ENCODE measurements around the gene ABCD3.

Gene ABCD3

DNA sequence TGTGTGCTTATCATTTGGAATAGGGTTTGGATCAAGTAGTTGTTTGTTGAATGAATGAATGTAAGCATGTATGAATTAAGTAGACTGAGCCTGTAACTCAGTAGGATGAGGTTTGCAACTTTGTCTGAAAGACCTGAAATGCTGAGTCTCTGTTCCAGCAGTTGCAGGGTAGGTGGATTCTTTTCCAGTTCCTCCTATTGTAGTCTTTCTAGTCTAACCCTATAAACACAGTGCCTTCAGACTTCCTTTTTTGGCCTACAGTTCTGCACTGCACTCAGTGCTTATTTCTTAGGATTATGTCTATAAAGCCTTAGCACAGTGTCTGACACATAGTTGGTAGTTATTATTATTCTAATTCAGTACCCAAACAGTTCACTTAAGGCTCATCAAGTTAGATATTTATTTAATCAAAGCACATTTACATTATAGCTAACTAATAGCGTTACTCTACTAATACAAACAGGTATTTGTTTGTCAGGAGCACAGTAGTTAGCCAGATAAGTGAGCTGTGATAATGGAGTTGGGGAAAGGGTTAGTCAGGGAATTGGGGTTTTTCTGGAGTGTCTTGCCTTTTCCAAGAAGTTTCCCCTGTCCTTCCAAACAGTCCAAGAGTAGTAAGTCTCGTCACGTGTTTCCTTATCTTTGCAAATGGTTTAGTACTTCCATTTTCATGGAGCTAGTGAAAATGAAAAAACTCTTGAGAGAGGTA is 45.0 kb downstream of the ABCD3 start:
- DNase-seq (ENCODE audit: low read depth): no peak

DNA sequence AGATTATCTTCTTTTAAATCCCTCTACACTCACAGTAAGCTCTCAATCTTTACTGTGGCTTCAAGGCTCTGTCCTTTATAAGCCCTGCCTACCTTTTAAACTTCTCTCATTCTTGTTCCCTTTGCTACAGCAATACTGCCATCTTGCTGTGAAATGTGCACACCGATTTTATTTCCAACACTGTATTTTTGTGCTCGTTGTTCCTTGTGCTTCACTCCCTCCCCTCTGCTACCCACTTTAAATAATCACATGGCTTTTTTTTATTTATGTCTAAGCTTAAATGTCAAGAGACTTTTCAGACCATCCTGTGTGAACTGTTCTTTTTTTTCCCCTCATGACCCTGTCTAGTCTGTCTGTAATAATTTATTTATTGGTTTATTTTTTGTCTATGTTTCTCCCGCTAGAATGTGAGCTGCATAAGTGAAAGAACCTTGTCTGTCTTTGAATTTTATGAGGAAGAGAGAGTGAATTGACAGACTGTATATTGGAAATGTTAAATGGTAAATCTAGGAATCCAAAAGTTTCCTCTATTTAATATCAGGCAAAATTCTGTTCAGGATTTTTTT is 45.7 kb downstream of the ABCD3 start:
- DNase-seq (ENCODE audit: low read depth): no peak

DNA sequence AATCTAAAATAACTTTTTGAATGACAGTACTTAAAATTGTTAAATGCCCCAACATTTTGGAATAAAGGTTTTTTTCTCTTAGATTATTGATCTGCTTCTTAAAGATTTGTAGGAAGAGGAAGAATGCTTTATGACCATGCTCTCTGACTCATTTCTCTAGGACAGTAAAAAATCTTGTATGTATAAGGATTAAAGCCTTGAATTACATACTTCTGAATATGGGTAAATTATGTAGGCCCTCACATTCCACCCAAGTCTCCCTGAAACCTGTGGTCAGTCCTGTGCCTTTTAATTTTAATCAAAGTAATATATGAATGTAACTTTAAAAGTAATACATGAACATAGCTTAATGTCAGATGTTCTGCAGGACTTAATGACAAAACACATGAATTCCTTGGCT is 50.5 kb downstream of the ABCD3 start:
- DNase-seq (ENCODE audit: low read depth): no peak

GRCh38 chr1:94471271-94471670 is 53.1 kb downstream of the ABCD3 start:
- DNase-seq (ENCODE audit: low read depth): no peak

DNA sequence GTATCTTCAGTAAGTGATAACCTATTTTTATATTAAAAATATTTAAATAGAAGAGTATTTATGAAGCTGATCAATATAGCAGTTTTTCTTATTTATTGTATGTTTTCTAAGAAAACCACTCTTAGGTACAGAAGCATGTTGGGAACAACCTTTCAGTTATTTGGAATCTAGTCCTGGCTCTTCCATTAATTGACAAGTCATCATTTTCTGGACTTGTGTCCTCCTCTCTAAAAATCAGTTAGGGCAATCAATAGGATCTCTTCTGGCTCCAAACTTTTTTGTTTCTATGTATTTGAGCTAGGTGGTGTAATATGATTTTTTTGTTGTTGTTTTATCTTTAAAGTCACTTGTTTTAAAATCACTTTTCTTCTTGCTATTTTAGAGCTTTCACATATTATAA is 57.0 kb downstream of the ABCD3 start:
- DNase-seq (ENCODE audit: low read depth): no peak

DNA sequence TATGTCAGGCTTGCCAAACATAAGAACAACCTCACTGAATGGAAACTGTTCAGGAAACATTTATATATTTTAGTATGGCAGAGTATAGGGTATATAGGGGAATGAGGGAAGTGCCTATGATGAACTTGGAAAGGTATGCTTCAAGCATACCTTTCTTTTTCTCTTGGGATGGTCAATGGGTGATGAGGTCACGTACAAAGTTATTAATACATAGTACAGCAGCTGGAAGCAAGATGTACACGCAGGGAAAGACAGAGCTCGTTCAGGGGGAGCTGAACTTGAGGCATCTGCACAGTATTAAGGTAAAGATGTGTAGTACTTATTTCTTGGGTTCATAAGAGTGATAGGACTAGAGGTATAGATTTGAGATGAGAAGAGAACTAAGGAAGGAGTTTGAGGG is 61.5 kb downstream of the ABCD3 start:
- no peak for DNase-seq (ENCODE audit: low read depth)

DNA sequence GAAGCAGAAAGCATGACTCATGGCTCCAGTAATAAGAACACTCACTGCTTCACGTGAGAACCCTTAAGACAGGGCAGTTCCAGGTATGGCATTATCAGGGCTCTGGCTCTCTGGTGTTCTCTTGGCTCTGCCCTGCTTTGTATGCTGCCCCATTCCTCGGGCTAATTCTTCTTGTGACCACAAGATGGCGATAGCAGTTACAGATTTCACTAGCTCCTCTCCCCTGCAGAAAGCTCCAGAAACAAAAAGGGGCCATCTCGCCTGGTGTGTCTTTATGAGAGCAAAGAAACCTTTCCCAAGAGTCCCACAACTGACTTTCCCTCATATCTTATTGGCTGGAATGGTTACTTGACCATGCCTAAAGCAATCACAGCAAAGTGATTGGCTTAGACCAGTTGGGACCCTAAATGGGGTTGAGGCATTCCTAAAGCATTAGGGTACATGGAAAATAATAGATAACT is 63.3 kb downstream of the ABCD3 start:
- DNase-seq (ENCODE audit: low read depth): peak; percentile 4

GRCh38 chr1:94486990-94487389 is 68.8 kb downstream of the ABCD3 start:
- no peak for DNase-seq (ENCODE audit: low read depth)

GRCh38 chr1:94490556-94490955 is 72.4 kb downstream of the ABCD3 start:
- no peak for DNase-seq (ENCODE audit: low read depth)

GRCh38 chr1:94496076-94496755 is 78.0 kb downstream of the ABCD3 start:
- DNase-seq (ENCODE audit: low read depth): no peak

GRCh38 chr1:94501426-94501825 is 83.2 kb downstream of the ABCD3 start:
- no peak for DNase-seq (ENCODE audit: low read depth)

- DNase-seq (ENCODE audit: low read depth): no peak
These were observed 83.7 kb downstream of the ABCD3 start for GRCh38 chr1:94501935-94502334.

- DNase-seq (ENCODE audit: low read depth): no peak
These were observed 85.0 kb downstream of the ABCD3 start for GRCh38 chr1:94503153-94503552.

GRCh38 chr1:94504601-94505000 is 86.4 kb downstream of the ABCD3 start:
- DNase-seq (ENCODE audit: low read depth): no peak

GRCh38 chr1:94512816-94513215 is 94.6 kb downstream of the ABCD3 start:
- no peak for DNase-seq (ENCODE audit: low read depth)

DNA sequence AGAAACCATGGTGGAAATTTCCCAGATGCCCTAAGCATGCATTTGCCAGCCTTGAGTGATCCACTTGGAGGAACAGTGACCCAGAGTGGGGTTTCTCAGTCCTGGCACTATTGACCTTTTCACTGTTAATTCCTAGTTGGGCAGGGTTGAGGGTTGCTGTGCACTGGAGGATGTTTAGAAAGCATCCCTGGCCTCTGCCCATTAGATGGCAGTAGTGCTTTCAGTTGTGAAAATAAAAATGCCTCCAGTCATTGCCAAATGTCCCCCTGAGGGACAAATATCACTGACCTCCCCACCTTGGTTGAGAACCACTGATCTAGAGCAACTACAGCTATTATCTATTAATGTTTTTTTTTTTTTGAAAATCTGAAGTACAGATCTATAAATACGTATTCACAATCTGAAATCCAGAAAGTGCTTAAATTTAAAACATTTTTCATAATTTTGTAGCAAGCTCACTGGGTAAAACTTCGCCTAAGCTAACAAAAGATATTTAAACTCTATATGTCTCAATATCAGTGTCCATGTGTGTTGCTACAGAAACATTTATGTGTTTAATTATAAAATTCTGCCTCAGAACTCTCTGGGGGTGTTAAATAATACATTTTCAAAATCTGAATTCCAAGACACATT is 96.0 kb downstream of the ABCD3 start:
- DNase-seq (ENCODE audit: low read depth): no peak

- no peak for DNase-seq (ENCODE audit: low read depth)
These were observed 97.2 kb downstream of the ABCD3 start for GRCh38 chr1:94515296-94515947.

- no peak for DNase-seq (ENCODE audit: low read depth)
These were observed 101.2 kb downstream of the ABCD3 start for GRCh38 chr1:94519351-94519750.

DNA sequence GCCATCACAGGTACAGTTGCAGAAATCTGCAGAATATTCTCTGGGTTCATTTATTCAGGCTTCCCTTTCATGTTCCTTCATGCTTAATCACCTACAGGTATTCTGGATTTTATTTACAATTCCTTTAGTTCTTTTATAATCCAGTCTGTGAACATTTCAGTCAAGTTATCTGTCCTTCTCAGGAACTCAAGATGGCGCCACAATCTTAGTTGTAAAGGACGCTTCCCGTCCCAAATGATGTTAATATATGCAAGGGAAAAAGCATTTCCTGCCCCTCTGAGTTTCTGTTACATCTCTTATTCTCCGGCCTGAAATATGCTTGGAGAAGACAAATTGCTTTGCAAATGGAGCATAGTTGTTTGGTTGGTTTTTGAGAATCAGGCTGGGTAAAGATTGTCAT is 104.1 kb downstream of the ABCD3 start:
- no peak for DNase-seq (ENCODE audit: low read depth)

GRCh38 chr1:94524531-94524930 is 106.3 kb downstream of the ABCD3 start:
- DNase-seq (ENCODE audit: low read depth): no peak

DNA sequence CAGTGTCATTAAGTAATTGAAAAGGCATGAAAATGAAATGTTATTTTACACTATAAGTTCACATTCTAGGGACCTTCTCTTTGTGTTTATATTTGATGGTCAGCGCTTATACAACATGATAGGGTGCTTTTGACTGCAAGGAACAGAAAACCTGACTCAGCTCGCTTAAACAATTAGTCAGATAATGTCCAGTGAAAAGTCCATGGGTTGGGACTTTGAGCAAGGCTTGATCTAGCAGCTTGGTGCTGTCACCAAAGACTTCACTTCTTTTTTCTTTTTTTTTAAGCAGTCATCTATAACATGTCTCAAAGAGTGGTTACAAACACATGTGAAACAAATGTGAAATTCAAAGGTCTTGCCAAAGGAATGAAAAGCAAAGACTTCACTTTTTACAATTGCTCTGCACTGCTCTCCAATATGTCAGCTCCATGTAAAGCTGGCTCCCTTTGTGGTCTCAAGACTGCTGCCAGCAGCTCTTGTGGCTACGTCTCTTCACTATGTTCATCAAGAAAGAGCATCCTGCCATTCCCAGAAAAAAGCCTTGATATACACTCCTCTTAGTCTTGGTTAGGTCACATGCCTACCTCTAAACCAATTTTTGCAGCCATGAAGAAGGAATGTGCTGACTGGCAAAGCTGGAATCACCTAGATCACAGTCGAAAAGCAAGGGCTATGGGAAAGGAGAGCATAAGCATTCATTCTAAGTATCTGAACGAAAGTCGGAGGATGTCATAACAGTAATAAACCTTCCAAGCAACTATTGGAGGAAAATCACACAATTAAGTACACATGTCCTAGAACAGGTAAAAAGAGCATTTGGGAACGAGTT is 108.2 kb downstream of the ABCD3 start:
- DNase-seq (ENCODE audit: low read depth): no peak

Data from stimulated activated CD8-positive, alpha-beta memory T cell treated with anti-CD3 and anti-CD28 coated beads, Interleukin-15, amount 100 ng/mL, for 1 hour (primary cell).